ENCODE measurements around the gene SYF2.
"Not testable (repeated sequence)": the region's sequence is repeated elsewhere in the genome, so short reads cannot be mapped to it uniquely, and the experiment has no call there.

The SYF2 gene

GRCh38 chr1:25192154-25192553 lies 40.1 kb downstream of the SYF2 start:
- POLR2A ChIA-PET (ENCODE audit: low non-redundant PET) = no interaction called here
- CTCF ChIA-PET = no interaction called here
- no peak for TF ChIP-seq CTCF (conservative IDR thresholded peaks at IDR 0.05; ENCODE audit: low read depth)
- no peak for DNase-seq (ENCODE audit: low spot score)
- H3K27ac ChIP-seq = no peak overlapping the region

GRCh38 chr1:25190260-25190659 lies 42.0 kb downstream of the SYF2 start:
- CTCF ChIA-PET = interaction anchor here (0.6 kb wide), 1 partner anchor 426 kb away, joined by 5 read pairs; no protein-coding TSS in a partner anchor
- DNase-seq (ENCODE audit: low spot score) = no peak
- no peak for TF ChIP-seq CTCF (conservative IDR thresholded peaks at IDR 0.05; ENCODE audit: low read depth)
- POLR2A ChIA-PET (ENCODE audit: low non-redundant PET) = no interaction called here
- no peak overlapping the region for H3K27ac ChIP-seq

- DNase-seq (ENCODE audit: low spot score); CTCF ChIA-PET; POLR2A ChIA-PET (ENCODE audit: low non-redundant PET); H3K27ac ChIP-seq: not testable (repeated sequence)
These were observed 44.4 kb downstream of the SYF2 start for GRCh38 chr1:25187904-25188303.

GRCh38 chr1:25187077-25187476 lies 45.2 kb downstream of the SYF2 start:
- ChIA-PET POLR2A (ENCODE audit: low non-redundant PET) (no interaction called here), CTCF (no interaction called here)
- H3K27ac ChIP-seq = no peak overlapping the region
- TF ChIP-seq CTCF (conservative IDR thresholded peaks at IDR 0.05; ENCODE audit: low read depth) = no peak
- no peak for DNase-seq (ENCODE audit: low spot score)

GRCh38 chr1:25186161-25187007 lies 45.9 kb downstream of the SYF2 start:
- TF ChIP-seq CTCF (conservative IDR thresholded peaks at IDR 0.05; ENCODE audit: low read depth) = no peak
- no peak overlapping the region for H3K27ac ChIP-seq
- no peak for DNase-seq (ENCODE audit: low spot score)
- CTCF ChIA-PET = no interaction called here
- POLR2A ChIA-PET (ENCODE audit: low non-redundant PET) = no interaction called here

GRCh38 chr1:25185409-25186160 lies 46.7 kb downstream of the SYF2 start:
- CTCF ChIA-PET = no interaction called here
- TF ChIP-seq CTCF (conservative IDR thresholded peaks at IDR 0.05; ENCODE audit: low read depth) = no peak
- H3K27ac ChIP-seq = no peak overlapping the region
- no peak for DNase-seq (ENCODE audit: low spot score)
- POLR2A ChIA-PET (ENCODE audit: low non-redundant PET) = no interaction called here

Data from RWPE1 (cell line).